Measurements from ENCODE around the gene ACOX3. TPM values are rescaled to one million over a fixed set of nuclear protein-coding genes. Genes with fewer than 3 reads are reported as not detected.

The ACOX3 gene
- total RNA-seq, 1 donor from 2014 or later = 59.7 TPM

DNA sequence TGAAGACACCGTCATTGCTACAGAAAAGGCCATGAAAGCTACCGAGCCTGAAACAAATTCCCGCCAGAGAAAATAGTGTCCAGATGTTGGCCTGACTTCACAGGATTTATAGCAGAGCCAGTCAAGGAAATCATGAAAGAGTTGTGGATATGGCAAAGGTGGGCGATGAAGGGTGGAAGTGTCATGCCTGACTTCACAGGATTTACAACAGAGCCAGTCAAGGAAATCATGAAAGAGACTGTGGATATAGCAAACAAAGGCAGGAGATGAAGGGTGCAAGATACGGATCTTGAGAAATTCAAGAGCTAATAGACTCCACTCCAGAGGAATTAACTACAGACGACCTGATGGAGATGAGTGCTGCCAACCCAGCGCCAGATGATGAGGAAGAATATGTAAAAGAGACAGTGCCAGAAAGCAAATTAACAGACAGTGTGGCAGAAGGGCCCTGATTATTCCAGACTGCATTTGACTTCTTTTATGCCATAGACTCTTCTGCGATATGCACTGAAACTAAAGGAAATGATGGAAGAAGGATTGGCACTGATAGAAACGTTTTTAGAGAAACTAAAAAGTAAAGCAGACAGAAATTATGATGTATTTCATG lies 17.2 kb upstream of the ACOX3 start:
- peaks cover 29% of the 10 kb centered on the region for H3K36me3 Mint-ChIP-seq
- TF ChIP-seq CTCF (IDR thresholded peaks at IDR 0.05; ENCODE audit: unreplicated experiment) = no peak
- H3K27me3 Mint-ChIP-seq (ENCODE audit: low read depth) = no peaks in the 10 kb centered on the region
- H3K4me1 Mint-ChIP-seq = peaks cover 3% of the 10 kb centered on the region
- no peaks in the 10 kb centered on the region for H3K9me3 Mint-ChIP-seq
- DNase-seq (ENCODE audit: low spot score in 2 of 2, unreplicated experiment in 2 of 2) = no peak
- no peak overlapping the region for H3K27ac Mint-ChIP-seq
- H3K4me3 Mint-ChIP-seq = no peak overlapping the region

GRCh38 chr4:8453957-8454356 lies 13.4 kb upstream of the ACOX3 start:
- peaks cover 19% of the 10 kb centered on the region for H3K36me3 Mint-ChIP-seq
- DNase-seq (ENCODE audit: low spot score in 2 of 2, unreplicated experiment in 2 of 2) = no peak
- no peak overlapping the region for H3K27ac Mint-ChIP-seq
- no peaks in the 10 kb centered on the region for H3K27me3 Mint-ChIP-seq (ENCODE audit: low read depth)
- H3K9me3 Mint-ChIP-seq = no peaks in the 10 kb centered on the region
- TF ChIP-seq CTCF (IDR thresholded peaks at IDR 0.05; ENCODE audit: unreplicated experiment) = no peak
- H3K4me1 Mint-ChIP-seq = no peaks in the 10 kb centered on the region
- no peak overlapping the region for H3K4me3 Mint-ChIP-seq

- no peak for TF ChIP-seq CTCF (IDR thresholded peaks at IDR 0.05; ENCODE audit: unreplicated experiment)
- H3K4me1 Mint-ChIP-seq = no peaks in the 10 kb centered on the region
Observed at GRCh38 chr4:8451440-8452182, 11.1 kb upstream of the ACOX3 start.

DNA sequence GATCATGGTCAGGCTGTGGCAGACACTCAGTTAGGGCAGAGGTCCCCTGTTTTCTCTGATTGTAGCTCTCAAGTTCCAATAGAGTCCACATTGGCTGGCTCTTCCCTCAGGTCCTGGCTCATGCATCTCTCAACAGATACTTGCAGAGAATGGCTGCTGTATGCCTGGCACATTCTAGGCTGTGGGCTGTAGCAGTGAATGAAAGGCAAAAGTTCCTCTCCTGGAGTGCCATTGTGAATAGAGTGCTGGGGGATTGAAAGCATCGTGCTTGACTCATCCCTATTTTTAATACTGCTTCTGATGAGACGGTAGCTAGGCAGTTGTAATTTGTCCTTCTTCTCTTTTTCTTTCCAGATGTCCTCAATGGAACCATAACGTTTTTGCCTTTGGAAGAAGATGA lies 5.6 kb upstream of the ACOX3 start:
- Mint-ChIP-seq H3K4me1 (peaks cover 29% of the 10 kb centered on the region), H3K27ac (no peak overlapping the region), H3K4me3 (no peak overlapping the region), H3K9me3 (no peaks in the 10 kb centered on the region), H3K27me3 (ENCODE audit: low read depth) (no peaks in the 10 kb centered on the region), H3K36me3 (peaks cover 2% of the 10 kb centered on the region)
- no peak for TF ChIP-seq CTCF (IDR thresholded peaks at IDR 0.05; ENCODE audit: unreplicated experiment)
- no peak for DNase-seq (ENCODE audit: low spot score in 2 of 2, unreplicated experiment in 2 of 2)

More at GRCh38 chr4:8451440-8452182, 11.1 kb upstream of the ACOX3 start:
- Mint-ChIP-seq H3K27ac (no peak overlapping the region), H3K9me3 (no peaks in the 10 kb centered on the region), H3K36me3 (peaks cover 12% of the 10 kb centered on the region), H3K4me3 (no peak overlapping the region), H3K27me3 (ENCODE audit: low read depth) (no peaks in the 10 kb centered on the region)
- DNase-seq (ENCODE audit: low spot score in 2 of 2, unreplicated experiment in 2 of 2) = no peak

GRCh38 chr4:8443801-8444200 lies 3.3 kb upstream of the ACOX3 start:
- Mint-ChIP-seq H3K27ac (no peak overlapping the region), H3K9me3 (no peaks in the 10 kb centered on the region), H3K27me3 (ENCODE audit: low read depth) (no peaks in the 10 kb centered on the region), H3K4me1 (peaks cover 48% of the 10 kb centered on the region), H3K4me3 (no peak overlapping the region), H3K36me3 (no peaks in the 10 kb centered on the region)
- DNase-seq (ENCODE audit: low spot score in 2 of 2, unreplicated experiment in 2 of 2) = no peak
- no peak for TF ChIP-seq CTCF (IDR thresholded peaks at IDR 0.05; ENCODE audit: unreplicated experiment)

Measured in mesothelial cell of epicardium (in vitro differentiated cells).